Suprapubic skin (tissue), 3 donors: Measurements from ENCODE around the gene ZNF775.

ENCODE experiments used
- CTCF ChIP-seq, 2 donors: fragments of 200-600 bp in 1 of 2; fragments of 450-650 bp in 1 of 2; sonication (generic) in 1 of 2; IDR thresholded peaks; one replicate each; pipeline ENCODE4 v1.5.1; 2016 to 2019; ENCODE audit warnings: antibody characterized with exemption in 2 of 2, mild to moderate bottlenecking in 1 of 2, moderate library complexity in 1 of 2
- EP300 ChIP-seq: sonication (generic); formaldehyde crosslinking; IDR thresholded peaks from one replicate; pipeline ENCODE4 v1.6.1; 2017; ENCODE audit warnings: antibody characterized with exemption
- POLR2A ChIP-seq, 2 donors: fragments of 450-650 bp; IDR thresholded peaks; one replicate each; pipeline ENCODE4 v1.6.1; 2017; ENCODE audit warnings: antibody characterized with exemption in 2 of 2, mild to moderate bottlenecking in 2 of 2, moderate library complexity in 2 of 2

DNA sequence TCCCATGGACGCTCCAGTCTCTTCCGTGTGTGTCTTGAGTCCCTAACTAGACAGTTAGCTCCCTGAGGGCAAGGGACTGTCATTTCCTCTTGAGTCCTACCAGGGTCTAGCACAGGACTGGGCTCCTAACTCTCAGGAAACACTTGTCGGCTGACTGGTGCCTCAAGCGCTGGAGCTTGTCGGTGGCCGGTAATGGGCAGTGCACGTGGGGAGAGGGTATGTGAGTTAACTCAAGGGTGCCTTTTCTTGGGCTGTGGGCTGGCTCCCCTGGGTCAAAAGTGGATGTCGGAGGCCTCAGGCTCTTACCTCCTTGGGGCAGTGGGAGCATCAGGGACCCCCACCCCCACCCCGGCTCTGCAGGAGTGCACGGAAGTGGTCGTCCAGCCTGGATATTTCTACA, 32.9 kb downstream of the ZNF775 start:
- no peak for TF ChIP-seq CTCF (IDR thresholded peaks at IDR 0.05)
- no peak for TF ChIP-seq POLR2A (IDR thresholded peaks at IDR 0.05)
- no peak for TF ChIP-seq EP300
